ENCODE measurements around the gene CPED1.
"Not testable (repeated sequence)": the region's sequence is repeated elsewhere in the genome, so short reads cannot be mapped to it uniquely, and the experiment has no call there.

The CPED1 gene

DNA sequence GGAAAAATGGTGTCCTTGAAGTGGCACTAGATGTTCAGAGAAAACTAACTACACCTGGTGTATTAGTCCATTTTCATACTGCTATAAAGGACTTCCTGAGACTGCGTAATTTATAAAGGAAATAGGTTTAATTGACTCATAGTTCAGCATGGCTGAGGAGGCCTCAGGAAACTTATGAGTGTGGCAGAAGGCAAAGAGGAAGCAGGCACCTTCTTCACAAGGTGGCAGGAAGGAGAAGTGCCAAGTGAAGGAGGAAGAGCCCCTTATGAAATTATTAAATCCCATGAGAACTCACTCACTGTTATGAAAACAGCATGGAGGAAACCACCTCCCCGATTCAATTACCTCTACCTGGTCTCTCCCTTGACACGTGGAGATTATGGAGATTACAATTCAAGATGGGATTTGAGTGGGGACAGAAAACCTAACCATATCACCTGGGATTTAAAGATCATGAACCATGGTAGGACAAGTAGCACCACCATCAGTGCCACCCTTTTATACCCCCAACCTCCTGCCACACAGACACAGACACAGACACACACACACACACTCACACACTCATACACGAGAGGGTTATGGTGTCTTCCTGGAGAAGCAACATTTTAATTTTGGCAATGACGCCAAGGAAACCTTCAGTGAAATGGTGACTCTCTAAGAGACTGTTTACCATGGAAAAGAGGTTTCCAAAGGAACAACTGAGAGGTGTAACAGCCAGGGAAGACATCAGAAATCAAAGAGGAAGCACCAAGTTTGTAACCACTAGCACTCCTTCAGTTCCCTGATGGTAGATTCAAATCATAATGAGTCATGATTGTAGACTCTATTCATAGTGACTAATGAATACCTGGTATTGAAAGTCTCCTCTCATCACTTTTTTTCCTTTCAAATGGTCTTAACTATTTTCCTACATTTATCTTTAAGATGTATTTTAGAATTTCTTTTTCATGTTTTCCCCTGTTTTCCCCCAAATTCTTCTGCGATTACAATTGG is 298.5 kb downstream of the CPED1 start:
- DNase-seq (ENCODE audit: low read depth), result no peak

DNA sequence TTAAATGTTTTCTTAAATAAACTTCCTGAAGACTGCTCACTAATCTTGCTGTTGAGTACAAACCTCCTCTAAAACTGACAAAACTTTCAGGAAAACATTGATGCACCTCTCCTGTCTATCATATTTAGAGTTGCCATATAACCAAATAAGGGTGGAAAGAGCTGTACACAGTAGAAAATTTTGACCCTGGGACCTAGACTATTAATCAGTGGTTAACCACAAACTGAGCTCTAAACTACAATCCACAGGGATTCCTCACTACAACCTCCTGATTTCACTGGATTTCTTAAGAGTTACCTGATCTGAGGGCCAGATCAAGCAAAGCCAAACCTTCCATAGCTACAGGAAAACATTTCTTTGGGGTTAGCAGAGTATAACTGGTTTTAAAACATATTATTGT is 300.4 kb downstream of the CPED1 start:
- no peak for DNase-seq (ENCODE audit: low read depth)

DNA sequence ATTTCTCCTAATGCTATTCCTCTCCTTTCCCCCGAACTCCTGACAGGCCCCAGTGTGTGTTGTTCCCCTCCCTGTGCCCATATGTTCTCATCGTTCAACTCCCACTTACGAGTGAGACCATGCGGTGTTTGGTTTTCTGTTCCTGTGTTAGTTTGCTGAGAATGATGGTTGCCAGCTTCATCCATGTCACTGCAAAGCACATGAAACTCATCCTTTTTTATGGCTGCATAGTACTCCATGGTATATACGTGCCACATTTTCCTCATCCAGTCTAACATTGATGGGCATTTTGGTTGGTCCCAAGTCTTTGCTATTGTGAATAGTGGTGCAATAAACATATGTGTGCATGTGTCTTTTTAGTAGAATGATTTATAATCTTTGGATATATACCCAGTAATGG is 301.4 kb downstream of the CPED1 start:
- DNase-seq (ENCODE audit: low read depth), result not testable (repeated sequence)

GRCh38 chr7:121294448-121294992 is 306.0 kb downstream of the CPED1 start:
- no peak for DNase-seq (ENCODE audit: low read depth)

- DNase-seq (ENCODE audit: low read depth), result no peak
Observed at GRCh38 chr7:121297843-121298242, 309.3 kb downstream of the CPED1 start.

- no peak for DNase-seq (ENCODE audit: low read depth)
Observed at GRCh38 chr7:121298831-121299239, 310.3 kb downstream of the CPED1 start.

DNA sequence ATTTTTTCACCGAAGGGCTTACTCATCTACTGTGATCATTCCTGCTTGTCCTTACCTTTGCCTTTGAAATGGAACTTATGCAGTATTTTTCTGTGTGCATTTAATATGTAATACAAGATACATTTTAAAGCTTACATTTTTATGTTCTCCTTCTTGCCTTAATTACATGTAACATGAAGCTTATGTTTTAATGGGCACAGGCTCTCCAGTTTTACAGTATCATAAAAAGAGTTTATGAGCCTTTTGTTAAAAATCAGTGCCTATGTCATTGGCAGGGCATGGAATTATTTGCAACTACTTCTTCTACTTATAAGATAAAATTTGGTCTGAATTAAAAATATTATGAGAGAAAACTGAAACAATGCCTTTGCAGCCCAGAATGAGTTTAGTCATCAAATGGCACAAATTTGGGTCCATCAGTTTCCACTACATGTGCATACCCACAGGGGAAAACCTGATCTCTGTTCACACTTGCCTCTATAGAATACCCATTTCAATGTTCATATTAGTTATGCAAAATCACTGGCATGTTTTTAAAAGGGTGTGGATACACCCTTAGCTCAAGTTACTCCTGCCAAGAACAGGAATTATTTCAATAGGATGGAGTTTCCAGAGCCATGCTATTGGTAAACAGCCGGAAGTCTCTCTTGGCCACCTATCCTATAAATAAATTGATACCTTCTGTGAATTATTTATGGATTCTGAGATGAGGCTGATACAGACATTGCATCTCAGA is 312.3 kb downstream of the CPED1 start:
- DNase-seq (ENCODE audit: low read depth), result no peak

- DNase-seq (ENCODE audit: low read depth), result no peak
Observed at GRCh38 chr7:121301446-121302213, 313.1 kb downstream of the CPED1 start.

GRCh38 chr7:121302214-121302745 is 313.8 kb downstream of the CPED1 start:
- no peak for DNase-seq (ENCODE audit: low read depth)

- DNase-seq (ENCODE audit: low read depth), result no peak
Observed at GRCh38 chr7:121303422-121304101, 315.1 kb downstream of the CPED1 start.

GRCh38 chr7:121304102-121304658 is 315.7 kb downstream of the CPED1 start:
- DNase-seq (ENCODE audit: low read depth), result no peak

DNA sequence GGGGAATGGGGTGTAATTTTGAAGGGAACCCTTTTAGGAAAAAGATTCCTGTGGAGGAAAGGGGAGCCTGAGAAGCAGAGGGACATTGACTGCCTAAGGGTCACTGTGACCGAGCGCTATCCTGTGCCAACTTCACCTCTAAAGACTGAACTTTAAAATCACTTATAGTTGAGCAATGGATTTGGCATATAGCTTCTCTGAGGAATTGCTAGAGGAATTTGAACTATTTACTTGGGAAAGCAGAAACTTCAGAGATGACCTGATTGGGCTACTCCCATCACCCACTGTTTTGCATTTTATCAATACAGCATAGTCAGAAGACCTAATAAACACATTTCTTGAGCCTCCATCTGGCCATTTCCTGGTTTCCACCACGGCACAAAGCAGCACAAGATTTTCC is 316.6 kb downstream of the CPED1 start:
- no peak for DNase-seq (ENCODE audit: low read depth)

- DNase-seq (ENCODE audit: low read depth), result no peak
Observed at GRCh38 chr7:121306565-121306964, 318.1 kb downstream of the CPED1 start.

- no peak for DNase-seq (ENCODE audit: low read depth)
Observed at GRCh38 chr7:121307021-121307574, 318.6 kb downstream of the CPED1 start.

- no peak for DNase-seq (ENCODE audit: low read depth)
Observed at GRCh38 chr7:121313220-121313792, 324.8 kb downstream of the CPED1 start.

DNA sequence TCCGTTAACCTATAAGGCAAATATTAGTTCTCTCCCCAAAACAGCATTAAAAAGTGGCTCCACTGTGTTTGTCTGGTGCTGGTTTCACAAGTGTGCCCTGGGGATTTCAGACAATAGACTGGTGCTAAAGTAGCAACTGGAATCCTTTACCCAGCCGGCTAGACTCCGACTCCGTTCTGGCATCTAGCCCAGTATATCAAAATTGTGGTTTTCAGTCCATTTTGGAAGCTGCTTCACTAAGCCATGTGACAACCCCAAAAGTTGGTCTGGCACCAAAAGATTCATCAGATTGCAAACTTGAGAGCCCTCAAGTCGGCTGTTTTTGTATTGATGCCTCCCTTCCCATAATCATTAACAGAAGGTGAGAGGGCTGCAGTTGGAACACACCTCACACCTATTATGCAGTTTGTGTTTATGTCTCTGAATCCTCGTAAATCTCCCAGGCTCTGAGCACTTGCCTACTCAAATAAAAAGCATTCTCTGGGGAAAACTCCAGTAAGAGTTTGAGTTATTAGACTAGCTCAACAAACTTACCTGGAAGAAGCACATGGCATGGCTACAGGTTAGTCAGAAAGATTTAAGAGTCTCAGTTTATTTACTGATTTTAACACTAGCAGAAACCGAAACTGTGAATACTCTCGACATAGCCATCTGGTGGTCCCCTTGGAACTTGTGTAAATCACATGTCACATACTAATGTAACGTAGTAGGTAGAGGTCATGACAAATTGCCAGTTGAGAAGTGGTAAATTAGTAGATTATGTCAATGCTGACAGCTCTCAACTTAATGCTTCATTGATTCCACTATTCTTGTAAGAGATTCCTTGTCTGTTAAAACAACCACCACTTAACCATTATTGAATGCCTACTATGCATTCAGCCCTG is 325.5 kb downstream of the CPED1 start:
- DNase-seq (ENCODE audit: low read depth), result no peak

- not testable (repeated sequence) for DNase-seq (ENCODE audit: low read depth)
Observed at GRCh38 chr7:121315170-121315569, 326.7 kb downstream of the CPED1 start.

DNA sequence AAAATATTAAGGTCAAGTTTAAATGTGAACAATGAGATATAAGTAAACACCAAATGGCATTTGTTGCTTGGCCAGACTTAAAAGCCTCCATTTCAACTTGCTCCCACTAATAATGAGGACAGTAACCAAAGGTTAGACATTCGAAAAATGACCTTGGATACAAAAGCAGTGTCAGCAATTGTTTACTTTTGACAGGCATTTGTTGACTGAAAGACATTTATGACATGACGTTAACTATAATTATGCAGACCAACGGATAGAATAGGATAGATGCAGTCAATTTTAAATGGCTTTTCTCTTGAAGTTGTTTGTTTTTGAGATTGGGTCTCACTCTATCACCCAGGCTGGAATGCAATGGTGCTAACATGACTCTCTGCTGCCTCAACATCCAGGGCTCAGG is 333.9 kb downstream of the CPED1 start:
- DNase-seq (ENCODE audit: low read depth), result no peak

Data from activated gamma-delta T cell treated with anti-CD3 and anti-CD28 coated beads, Interleukin-2, amount 50 U/mL, for 16 hours (primary cell).